Measurements from ENCODE around the gene SLC39A7. TPM values are rescaled to one million over a fixed set of nuclear protein-coding genes. Genes with fewer than 3 reads are reported as not detected.

SLC39A7 gene
- total RNA-seq, 4 donors from 2014 or later = 90.8 to 191 (median 153) TPM

DNA sequence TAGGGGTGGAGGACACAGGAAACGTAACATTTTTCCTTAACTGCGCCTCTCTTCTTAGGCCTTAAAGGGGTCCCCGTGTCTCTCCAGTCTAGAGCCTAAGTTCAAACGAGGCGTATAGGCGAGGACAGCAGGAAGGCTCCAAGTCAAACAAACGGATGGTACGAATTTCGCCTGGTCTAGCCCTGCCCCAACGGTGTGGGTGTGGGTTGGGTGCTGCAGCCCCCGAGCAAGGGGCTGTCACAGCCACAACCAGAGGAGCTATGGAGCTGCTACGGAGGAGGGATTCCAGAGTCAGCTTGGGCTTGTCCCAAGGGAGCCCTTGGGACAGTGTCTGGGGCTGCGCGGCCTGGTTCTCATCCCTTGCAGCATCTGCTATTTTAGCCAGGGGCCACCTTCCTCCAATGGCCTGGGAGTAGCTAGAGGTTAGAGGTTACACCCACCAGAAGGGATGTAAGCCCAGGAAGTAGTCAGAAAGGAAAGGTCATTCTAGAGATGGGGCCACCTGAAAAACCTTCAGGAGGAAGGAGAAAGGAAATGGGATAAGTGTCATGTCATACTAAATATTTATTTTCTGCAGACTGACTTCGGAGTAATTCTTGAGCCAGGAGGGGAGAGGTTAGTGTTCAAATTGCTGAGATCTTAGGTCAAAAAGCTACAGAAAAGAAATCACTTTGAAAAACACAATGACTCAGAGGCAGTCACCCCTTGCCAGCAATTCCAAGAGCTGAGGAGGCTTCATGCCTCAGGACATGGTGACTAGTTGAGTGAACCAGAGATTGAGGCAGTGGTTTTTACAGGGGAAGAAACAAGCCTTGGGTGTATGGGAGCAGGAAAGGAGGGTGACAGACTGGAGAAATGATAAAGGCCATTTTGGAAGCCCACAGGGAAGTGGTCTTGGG is 49.3 kb downstream of the SLC39A7 start:
- peak; percentile 3 to 5 for DNase-seq

DNA sequence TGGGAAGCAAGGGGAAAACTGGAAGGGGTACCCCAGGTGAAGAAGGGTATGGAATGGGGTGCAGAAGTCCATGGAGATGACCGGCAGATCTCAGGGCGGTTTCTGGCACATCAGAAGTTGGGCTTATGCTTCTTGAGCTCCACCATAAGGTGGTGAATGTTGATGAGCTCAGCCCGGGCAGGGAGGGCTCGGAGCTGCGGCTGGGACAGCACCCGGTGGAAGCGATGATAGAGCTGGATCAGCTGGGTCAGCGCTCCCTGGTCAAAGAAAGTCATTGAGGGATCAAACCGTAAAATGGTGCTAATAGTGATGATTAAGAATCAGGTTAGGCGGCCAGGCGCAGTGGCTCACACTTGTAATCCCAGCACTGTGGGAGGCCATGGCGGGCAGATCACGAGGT is 50.1 kb downstream of the SLC39A7 start:
- Histone ChIP-seq H3K27ac (no peak overlapping the region), H3K36me3 (no peaks in the 10 kb centered on the region), H3K9me3 (no peaks in the 10 kb centered on the region), H3K27me3 (no peaks in the 10 kb centered on the region), H3K4me1 (peaks cover 10 to 16% of the 10 kb centered on the region in 2 donors), H3K4me3 (replicated peaks in 1 of 3) (no peak overlapping the region)
- 97 to 98% methylated on average over 13 of the region's 13 CpGs for WGBS, 2 donors
- TF ChIP-seq POLR2A (IDR thresholded peaks at IDR 0.05) = no peak
- TF ChIP-seq, protein P1, sequence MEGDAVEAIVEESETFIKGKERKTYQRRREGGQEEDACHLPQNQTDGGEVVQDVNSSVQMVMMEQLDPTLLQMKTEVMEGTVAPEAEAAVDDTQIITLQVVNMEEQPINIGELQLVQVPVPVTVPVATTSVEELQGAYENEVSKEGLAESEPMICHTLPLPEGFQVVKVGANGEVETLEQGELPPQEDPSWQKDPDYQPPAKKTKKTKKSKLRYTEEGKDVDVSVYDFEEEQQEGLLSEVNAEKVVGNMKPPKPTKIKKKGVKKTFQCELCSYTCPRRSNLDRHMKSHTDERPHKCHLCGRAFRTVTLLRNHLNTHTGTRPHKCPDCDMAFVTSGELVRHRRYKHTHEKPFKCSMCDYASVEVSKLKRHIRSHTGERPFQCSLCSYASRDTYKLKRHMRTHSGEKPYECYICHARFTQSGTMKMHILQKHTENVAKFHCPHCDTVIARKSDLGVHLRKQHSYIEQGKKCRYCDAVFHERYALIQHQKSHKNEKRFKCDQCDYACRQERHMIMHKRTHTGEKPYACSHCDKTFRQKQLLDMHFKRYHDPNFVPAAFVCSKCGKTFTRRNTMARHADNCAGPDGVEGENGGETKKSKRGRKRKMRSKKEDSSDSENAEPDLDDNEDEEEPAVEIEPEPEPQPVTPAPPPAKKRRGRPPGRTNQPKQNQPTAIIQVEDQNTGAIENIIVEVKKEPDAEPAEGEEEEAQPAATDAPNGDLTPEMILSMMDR (IDR thresholded peaks at IDR 0.05) = no peak
- no peak for DNase-seq
- intact Hi-C loops (cut with DNase I) = no loop called here

More for the DNA sequence above, 49.3 kb downstream of the SLC39A7 start:
- intact Hi-C loops (cut with DNase I) = loop anchor here (2.0 to 10.0 kb wide), 4 partner anchors 49 to 235 kb away; partner anchors contain the start of genes RXRB and SLC39A7
- Histone ChIP-seq H3K27me3 (no peaks in the 10 kb centered on the region), H3K27ac (peak overlapping the region; percentile 86 to 96 (median 94)), H3K9me3 (no peaks in the 10 kb centered on the region), H3K4me3 (replicated peaks in 1 of 3) (peak overlapping the region in 2 of 3 donors; percentile 41 to 48), H3K36me3 (no peaks in the 10 kb centered on the region), H3K4me1 (peaks cover 10 to 16% of the 10 kb centered on the region in 2 donors)
- TF ChIP-seq POLR2A (IDR thresholded peaks at IDR 0.05) = no peak
- TF ChIP-seq, protein P1 (IDR thresholded peaks at IDR 0.05) = no peak
- 26 to 45% methylated on average over 5 to 15 of the region's 15 CpGs for WGBS, 2 donors

DNA sequence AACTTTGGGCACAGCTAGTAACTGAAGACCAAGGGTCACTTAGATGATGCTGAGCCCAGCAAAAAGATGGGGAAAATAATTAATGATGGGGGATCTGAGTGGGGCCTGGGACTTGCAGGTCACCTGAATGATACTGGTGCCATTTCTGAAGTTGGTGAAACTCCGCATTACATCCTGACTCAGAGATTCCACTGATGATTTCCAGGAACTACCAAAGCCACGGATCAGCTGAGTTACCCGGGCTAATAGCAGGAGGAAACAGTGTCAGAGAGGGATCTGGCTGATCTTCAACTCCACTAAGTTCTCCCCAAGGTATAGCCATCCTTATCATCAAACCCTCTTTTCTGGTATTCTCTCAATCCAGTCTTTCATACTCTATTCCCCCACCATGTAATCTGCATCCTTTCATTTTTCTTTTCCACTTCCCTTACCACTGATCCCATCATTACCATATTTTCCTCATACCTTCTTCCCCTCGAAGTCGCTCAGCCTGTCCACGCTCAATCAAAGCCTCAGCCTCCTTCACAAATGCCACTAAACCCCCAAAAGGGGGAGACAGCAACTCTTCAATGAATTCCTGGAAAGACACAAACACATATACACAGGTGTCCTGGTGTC is 50.8 kb downstream of the SLC39A7 start:
- DNase-seq = no peak
- no peaks in the 10 kb centered on the region for H3K27me3 ChIP-seq
- H3K36me3 ChIP-seq = no peaks in the 10 kb centered on the region
- H3K4me3 ChIP-seq (replicated peaks in 1 of 3) = no peak overlapping the region
- peaks cover 10 to 16% of the 10 kb centered on the region in 2 donors for H3K4me1 ChIP-seq
- no peaks in the 10 kb centered on the region for H3K9me3 ChIP-seq
- TF ChIP-seq, protein P1 (IDR thresholded peaks at IDR 0.05) = no peak
- TF ChIP-seq POLR2A (IDR thresholded peaks at IDR 0.05) = no peak
- no peak overlapping the region for H3K27ac ChIP-seq
- 89 to 91% methylated on average over 6 of the region's 6 CpGs for WGBS, 2 donors
- intact Hi-C loops (cut with DNase I) = no loop called here

DNA sequence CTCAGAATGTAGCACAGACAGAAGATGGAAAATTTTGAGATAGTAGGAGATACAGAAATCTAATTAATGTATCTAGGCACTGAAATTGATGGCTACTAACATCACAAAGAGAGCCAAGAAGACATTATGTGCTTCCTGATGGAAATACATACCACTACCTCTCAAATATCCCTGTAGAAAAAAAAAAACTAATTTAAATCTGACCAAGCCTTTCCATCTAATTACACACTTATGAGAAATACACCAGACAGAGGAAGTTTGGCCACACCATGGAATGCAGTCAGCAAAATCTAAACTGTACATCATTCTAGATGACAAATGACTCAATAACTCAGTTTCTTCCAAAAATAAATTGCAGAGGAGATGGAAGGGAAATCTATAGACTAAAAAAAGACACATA is 52.1 kb downstream of the SLC39A7 start:
- H3K4me3 ChIP-seq (replicated peaks in 1 of 3) = no peak overlapping the region
- peaks cover 10 to 16% of the 10 kb centered on the region in 2 donors for H3K4me1 ChIP-seq
- H3K27ac ChIP-seq = no peak overlapping the region
- TF ChIP-seq, protein P1 (IDR thresholded peaks at IDR 0.05) = no peak
- no peak for TF ChIP-seq POLR2A (IDR thresholded peaks at IDR 0.05)
- no peaks in the 10 kb centered on the region for H3K36me3 ChIP-seq
- intact Hi-C loops (cut with DNase I) = no loop called here
- no peaks in the 10 kb centered on the region for H3K27me3 ChIP-seq
- H3K9me3 ChIP-seq = no peaks in the 10 kb centered on the region
- DNase-seq = no peak

MicroRNA genes within 50 kb of the gene (microRNA counts, 767-probe panel; counts per million panel counts)
- 0 counts per million in 2 donors for microRNA hsa-miR-219-1-3p
- microRNA hsa-miR-219-5p = 0 to 1,912 counts per million in 2 donors

Small RNA genes lying within 50 kb of the gene (microRNA-seq; reads per million reads assigned to microRNA genes)
- 1.8 reads per million for gene MIR219A1

Small RNA genes lying within 50 kb of the gene (small RNA-seq; reads per million reads assigned to genes)
- gene MIR219A1 (0.75 reads per million), gene RNY4P10 (0.38 reads per million)

Other genes with a start within 250 kb of the SLC39A7 start
- gene HLA-DMA, start 247.8 kb upstream of the SLC39A7 start, total RNA-seq = 10 to 100 TPM; 10.7 to 41.5 (median 27.3) TPM
- gene BRD2, start 232.3 kb upstream of the SLC39A7 start, total RNA-seq = 100 to 1,000 TPM; 206 to 282 (median 238) TPM
- gene HLA-DOA, start 191.3 kb upstream of the SLC39A7 start, total RNA-seq = 10 to 100 TPM in 3 of 4 donors, 1 to 10 TPM in 1; 2.0 to 85.9 (median 20.3) TPM
- 100 to 1,000 TPM in 1 of 4 donors, 10 to 100 TPM in 3; 15.4 to 172 (median 67.6) TPM for gene HLA-DPA1, start 127.2 kb upstream of the SLC39A7 start, total RNA-seq
- 10 to 100 TPM; 33.8 to 44.7 (median 41.0) TPM for gene HLA-DPB1, start 124.9 kb upstream of the SLC39A7 start, total RNA-seq
- gene COL11A2, start 8.4 kb upstream of the SLC39A7 start, total RNA-seq = 1 to 10 TPM in 3 of 4 donors, under 1 TPM in 1; 0.68 to 2.8 (median 2.0) TPM
- gene RXRB, start 202 bp upstream of the SLC39A7 start, total RNA-seq = 10 to 100 TPM; 29.6 to 46.8 (median 41.2) TPM
- 10 to 100 TPM; 30.2 to 79.4 (median 40.9) TPM for gene HSD17B8, start 3.8 kb downstream of the SLC39A7 start, total RNA-seq
- 10 to 100 TPM; 20.3 to 40.2 (median 24.7) TPM for gene RING1, start 7.6 kb downstream of the SLC39A7 start, total RNA-seq
- 10 to 100 TPM; 45.5 to 64.8 (median 54.8) TPM for gene VPS52, start 71.0 kb downstream of the SLC39A7 start, total RNA-seq
- 1,000 to 10,000 TPM; 1,790 to 3,429 (median 2,432) TPM for gene RPS18, start 71.2 kb downstream of the SLC39A7 start, total RNA-seq
- 10 to 100 TPM; 10.5 to 19.8 (median 16.4) TPM for gene B3GALT4, start 76.3 kb downstream of the SLC39A7 start, total RNA-seq
- gene WDR46, start 88.4 kb downstream of the SLC39A7 start, total RNA-seq = 10 to 100 TPM; 25.8 to 63.9 (median 45.2) TPM
- gene PFDN6, start 88.7 kb downstream of the SLC39A7 start, total RNA-seq = 10 to 100 TPM; 29.1 to 51.9 (median 35.6) TPM
- 10 to 100 TPM; 66.8 to 78.5 (median 71.3) TPM for gene RGL2, start 98.1 kb downstream of the SLC39A7 start, total RNA-seq
- 100 to 1,000 TPM in 3 of 4 donors, 10 to 100 TPM in 1; 86.4 to 151 (median 132) TPM for gene TAPBP, start 113.2 kb downstream of the SLC39A7 start, total RNA-seq
- gene ZBTB22, start 116.9 kb downstream of the SLC39A7 start, total RNA-seq = 10 to 100 TPM; 17.9 to 30.3 (median 26.3) TPM
- gene DAXX, start 122.1 kb downstream of the SLC39A7 start, total RNA-seq = 10 to 100 TPM; 33.7 to 53.2 (median 38.9) TPM
- gene KIFC1, start 191.0 kb downstream of the SLC39A7 start, total RNA-seq = 1 to 10 TPM in 2 of 4 donors, under 1 TPM in 2; 0.13 to 4.3 (median 0.91) TPM
- 100 to 1,000 TPM in 1 of 4 donors, 10 to 100 TPM in 3; 75.3 to 109 (median 88.5) TPM for gene PHF1, start 210.1 kb downstream of the SLC39A7 start, total RNA-seq
- 100 to 1,000 TPM; 165 to 296 (median 257) TPM for gene CUTA, start 217.2 kb downstream of the SLC39A7 start, total RNA-seq
- 10 to 100 TPM in 3 of 4 donors, 1 to 10 TPM in 1; 10.0 to 15.3 (median 12.2) TPM for gene SYNGAP1, start 219.2 kb downstream of the SLC39A7 start, total RNA-seq

All from thyroid gland (tissue), 4 donors.